SK-N-SH (cell line): Measurements from ENCODE around the gene JMJD4. TPM values are rescaled to one million over a fixed set of nuclear protein-coding genes. Genes with fewer than 3 reads are reported as not detected.

Source experiments
- CTCF ChIA-PET: fragments of 300-600, 350-600 bp; formaldehyde crosslinking; extraction: SDS; loops from one replicate; lab custom pipeline; 2021; lab: Yijun Ruan, JAX
- POLR2A ChIA-PET: fragments of 350-600 bp; sonication (Branson Sonifier 250); formaldehyde crosslinking; extraction: SDS; loops from one replicate; lab custom pipeline; 2020; ENCODE audit warnings: antibody characterized with exemption, inconsistent platforms; lab: Yijun Ruan, JAX
- DNase-seq: peaks from one replicate; pipeline ENCODE4 v3.0.0; 2012
- H2AFZ ChIP-seq: fragments of 200-600 bp; sonication (generic); 2 replicates; pipeline ENCODE4 v1.8.1; 2016; ENCODE audit warnings: antibody characterized with exemption, mild to moderate bottlenecking, low read depth
- H3F3A ChIP-seq: fragments of 200-600 bp; sonication (generic); replicated peaks from 2 replicates; pipeline ENCODE3; 2016; ENCODE audit warnings: antibody characterized with exemption, mild to moderate bottlenecking; ENCODE audit not compliant: insufficient read depth
- H3K27ac ChIP-seq, 2 experiments: fragments of 200-500 bp in 1 of 2; fragments of 200-600 bp in 1 of 2; sonication (Bioruptor generic) in 1 of 2; sonication (generic), shearing (Covaris generic) in 1 of 2; 2 replicates each; pipeline versions ENCODE4 v1.5.1 to v1.6.1; 2014 to 2016; ENCODE audit warnings: low read depth in 2 of 2, inconsistent platforms in 1 of 2, low read length in 1 of 2, mild to moderate bottlenecking in 1 of 2, mixed read lengths in 1 of 2
- H3K27me3 ChIP-seq: fragments of 200-600 bp; sonication (generic), shearing (Covaris generic); 2 replicates; pipeline ENCODE4 v1.6.1; 2016; ENCODE audit warnings: mixed run types; ENCODE audit not compliant: insufficient read depth
- H3K36me3 ChIP-seq, 2 experiments: fragments of 200-500 bp in 1 of 2; fragments of 200-600 bp in 1 of 2; sonication (Bioruptor generic) in 1 of 2; sonication (generic) in 1 of 2; replicated peaks in 1 of 2; 2 replicates each; pipeline versions ENCODE3 to v1.5.1; 2014 to 2016; ENCODE audit warnings: low read length in 1 of 2, mild to moderate bottlenecking in 1 of 2; ENCODE audit not compliant: insufficient read depth in 2 of 2, control insufficient read depth in 1 of 2
- H3K4me1 ChIP-seq, 2 experiments: fragments of 200-500 bp in 1 of 2; fragments of 200-600 bp in 1 of 2; sonication (Bioruptor generic) in 1 of 2; sonication (generic), shearing (Covaris generic) in 1 of 2; 2 replicates each; pipeline versions ENCODE4 v1.5.1 to v1.6.1; 2014 to 2016; ENCODE audit warnings: low read depth in 1 of 2, low read length in 1 of 2, mixed run types in 1 of 2; ENCODE audit not compliant: insufficient read depth in 2 of 2, control insufficient read depth in 1 of 2
- H3K4me2 ChIP-seq: fragments of 200-600 bp; sonication (generic), shearing (Covaris generic); 2 replicates; pipeline ENCODE4 v1.6.1; 2017; ENCODE audit warnings: mixed run types
- H3K4me3 ChIP-seq, 2 experiments: fragments of 200-500 bp in 1 of 2; fragments of 200-600 bp in 1 of 2; sonication (Bioruptor generic) in 1 of 2; sonication (generic), shearing (Covaris generic) in 1 of 2; 2 replicates each; pipeline versions ENCODE4 v1.5.1 to v1.8.1; 2014 to 2016; ENCODE audit warnings: low read depth in 2 of 2, inconsistent platforms in 1 of 2, low read length in 1 of 2, mild to moderate bottlenecking in 1 of 2, mixed read lengths in 1 of 2, moderate library complexity in 1 of 2
- H3K79me2 ChIP-seq: fragments of 200-600 bp; sonication (generic); 2 replicates; pipeline ENCODE4 v1.8.1; 2017; ENCODE audit warnings: mild to moderate bottlenecking; ENCODE audit not compliant: insufficient read depth
- H3K9ac ChIP-seq: fragments of 200-600 bp; sonication (generic); 2 replicates; pipeline ENCODE4 v1.6.1; 2017; ENCODE audit warnings: mixed run types
- H3K9me2 ChIP-seq: fragments of 200-600 bp; sonication (generic); 2 replicates; pipeline ENCODE4 v1.6.1; 2017; ENCODE audit warnings: mixed run types
- H3K9me3 ChIP-seq: fragments of 200-600 bp; sonication (generic); 2 replicates; pipeline ENCODE4 v1.6.1; 2017; ENCODE audit warnings: mixed run types, mild to moderate bottlenecking, moderate library complexity
- H4K20me1 ChIP-seq: fragments of 200-600 bp; sonication (generic); 2 replicates; pipeline ENCODE4 v1.6.1; 2017; ENCODE audit warnings: mild to moderate bottlenecking, mixed run types; ENCODE audit not compliant: insufficient read depth
- CTCF ChIP-seq: fragments of 200-600 bp; sonication (generic); IDR thresholded peaks from 2 replicates; pipeline ENCODE4 v1.6.1; 2017; ENCODE audit warnings: antibody characterized with exemption, mild to moderate bottlenecking, moderate library complexity
- EP300 ChIP-seq, 2 experiments: IDR thresholded peaks; 2 replicates each; pipeline versions ENCODE4 v1.4.0 to v1.6.1; 2012; ENCODE audit warnings: borderline replicate concordance in 1 of 2, low read depth in 1 of 2, low read length in 1 of 2
- EZH2phosphoT487 ChIP-seq: fragments of 200-600 bp; sonication (generic); IDR thresholded peaks from 2 replicates; pipeline ENCODE4 v1.6.1; 2017; ENCODE audit warnings: low read depth, mixed run types, mild to moderate bottlenecking, antibody characterized with exemption, moderate library complexity, borderline replicate concordance
- FOXJ3 ChIP-seq: sonication (generic); formaldehyde crosslinking; IDR thresholded peaks from 2 replicates; pipeline ENCODE4 v1.5.1; 2020; ENCODE audit warnings: mild to moderate bottlenecking, missing genetic modification reagents
- GABPA ChIP-seq: IDR thresholded peaks from 2 replicates; pipeline ENCODE4 v1.4.0; 2012; ENCODE audit warnings: low read depth, mild to moderate bottlenecking
- GATA2 ChIP-seq: sonication (generic); formaldehyde crosslinking; IDR thresholded peaks from 2 replicates; pipeline ENCODE4 v1.5.0; 2020; ENCODE audit warnings: mild to moderate bottlenecking, missing genetic modification reagents
- JUND ChIP-seq: IDR thresholded peaks from 2 replicates; pipeline ENCODE4 v1.4.0; 2012
- NFIC ChIP-seq: IDR thresholded peaks from 2 replicates; pipeline ENCODE4 v1.4.0; 2012; ENCODE audit warnings: borderline replicate concordance
- NRF1 ChIP-seq: IDR thresholded peaks from 2 replicates; pipeline ENCODE4 v1.6.1; 2012; ENCODE audit warnings: low read depth, mild to moderate bottlenecking, low read length
- RAD21 ChIP-seq: IDR thresholded peaks from 2 replicates; pipeline ENCODE4 v1.6.1; 2012; ENCODE audit warnings: mild to moderate bottlenecking, low read length
- RFX5 ChIP-seq: IDR thresholded peaks from 2 replicates; pipeline ENCODE4 v1.6.1; 2012; ENCODE audit warnings: mild to moderate bottlenecking, improper control_type of control experiment, low read length
- RXRA ChIP-seq: IDR thresholded peaks from 2 replicates; pipeline ENCODE4 v1.4.0; 2012; ENCODE audit warnings: low read depth, mild to moderate bottlenecking, borderline replicate concordance
- TAF1 ChIP-seq: IDR thresholded peaks from 2 replicates; pipeline ENCODE4 v1.6.1; 2012; ENCODE audit warnings: low read depth, mild to moderate bottlenecking, low read length, moderate library complexity, borderline replicate concordance
- TCF12 ChIP-seq: IDR thresholded peaks from 2 replicates; pipeline ENCODE4 v1.4.0; 2012
- USF2 ChIP-seq: fragments of 150-350 bp; IDR thresholded peaks from 2 replicates; pipeline ENCODE4 v1.6.1; 2017; ENCODE audit warnings: antibody characterized with exemption, low read length, low read depth, borderline replicate concordance
- YY1 ChIP-seq: IDR thresholded peaks from 2 replicates; pipeline ENCODE4 v1.4.0; 2012; ENCODE audit warnings: low read depth, mild to moderate bottlenecking
- WGBS: methylation state at CpG from one replicate; pipeline ENCODE4 v1.1.6; 2017; ENCODE audit warnings: low lambda C conversion rate; 5-methylcytosine and 5-hydroxymethylcytosine counted together
- polyA plus RNA-seq, 3 experiments: library from polyadenylated mRNA; depleted of rRNA; stranded (reverse); fragments of >200 nt; gene quantifications; 2 replicates each; pipeline ENCODE4 v1.2.3, GENCODE V29; 2012

The JMJD4 gene
- polyA plus RNA-seq, 1 of the 3 experiments (the other 2 are of a cell fraction), result 15.0 TPM

- no peaks in the 10 kb centered on the region for H3K27me3 ChIP-seq
- no peak overlapping the region for H3K9ac ChIP-seq
- H3K4me1 ChIP-seq, result peaks cover 0 to 8% of the 10 kb centered on the region in 2 experiments; a peak in 1 of 4 replicates
- peaks cover 8% of the 10 kb centered on the region for H4K20me1 ChIP-seq
- no peaks in the 10 kb centered on the region for H3K9me3 ChIP-seq
- no peak overlapping the region for H3K27ac ChIP-seq
- H3K4me2 ChIP-seq, result no peak overlapping the region
- H3K9me2 ChIP-seq, result no peaks in the 10 kb centered on the region
- no peak overlapping the region for H2AFZ ChIP-seq
- ChIA-PET POLR2A (no interaction called here), CTCF (interaction anchor here (0.7 to 0.9 kb wide), 2 partner anchors 12 to 179 kb away, joined by 3 read pairs; no protein-coding TSS in a partner anchor)
- 90% methylated on average over 7 of the region's 7 CpGs for WGBS
- H3F3A ChIP-seq, result no peaks in the 10 kb centered on the region
- no peak for TF ChIP-seq NFIC
- TF ChIP-seq USF2, result no peak
- H3K4me3 ChIP-seq, result no peak overlapping the region
- peaks cover 4 to 41% of the 10 kb centered on the region in 2 experiments for H3K36me3 ChIP-seq
- peaks cover 9% of the 10 kb centered on the region for H3K79me2 ChIP-seq
- no peak for DNase-seq
Measured at GRCh38 chr1:227768125-227768439, 33.0 kb upstream of the JMJD4 start.

GRCh38 chr1:227767401-227768124, 32.5 kb upstream of the JMJD4 start:
- no peak for TF ChIP-seq GATA2
- POLR2A ChIA-PET, result no interaction called here
- H3K79me2 ChIP-seq, result peaks cover 12% of the 10 kb centered on the region
- peaks cover 4 to 41% of the 10 kb centered on the region in 2 experiments for H3K36me3 ChIP-seq
- no peak overlapping the region for H3K4me2 ChIP-seq
- H3F3A ChIP-seq, result no peaks in the 10 kb centered on the region
- peaks cover 13% of the 10 kb centered on the region for H4K20me1 ChIP-seq
- peaks cover 3 to 12% of the 10 kb centered on the region in 2 experiments; a peak in 2 of 4 replicates for H3K4me1 ChIP-seq
- CTCF ChIA-PET, result interaction anchor here (0.7 to 1.2 kb wide), 2 partner anchors 12 to 178 kb away, joined by 3 read pairs; no protein-coding TSS in a partner anchor
- H2AFZ ChIP-seq, result no peak overlapping the region
- WGBS, result 95% methylated on average over 6 of the region's 6 CpGs
- H3K27ac ChIP-seq, result no peak overlapping the region
- no peak overlapping the region for H3K4me3 ChIP-seq
- H3K9me3 ChIP-seq, result no peaks in the 10 kb centered on the region
- DNase-seq, result no peak
- H3K27me3 ChIP-seq, result no peaks in the 10 kb centered on the region
- no peaks in the 10 kb centered on the region for H3K9me2 ChIP-seq
- no peak overlapping the region for H3K9ac ChIP-seq

- TF ChIP-seq YY1 (no peak), FOXJ3 (CRISPR knock-in tag) (no peak), NRF1 (no peak), JUND (no peak), EP300 (IDR thresholded peaks at IDR 0.05; ENCODE audit: borderline replicate concordance in 1 of 2, low read depth in 1 of 2, low read length in 1 of 2) (no peak), RXRA (no peak), GABPA (no peak), EZH2phosphoT487 (no peak), CTCF (no peak), TCF12 (no peak), GATA2 (no peak), TAF1 (no peak), RAD21 (no peak), RFX5 (no peak)
- Histone ChIP-seq H3K27me3 (no peaks in the 10 kb centered on the region), H3F3A (no peaks in the 10 kb centered on the region), H3K79me2 (peaks cover 20% of the 10 kb centered on the region), H2AFZ (no peak overlapping the region), H3K4me2 (no peak overlapping the region), H3K36me3 (peaks cover 4 to 44% of the 10 kb centered on the region in 2 experiments), H4K20me1 (peaks cover 20% of the 10 kb centered on the region), H3K27ac (no peak overlapping the region), H3K4me1 (peaks cover 4 to 15% of the 10 kb centered on the region in 2 experiments; a peak in 2 of 4 replicates), H3K4me3 (no peak overlapping the region), H3K9me3 (no peaks in the 10 kb centered on the region), H3K9ac (no peak overlapping the region), H3K9me2 (no peaks in the 10 kb centered on the region)
- ChIA-PET POLR2A (no interaction called here), CTCF (interaction anchor here (1.1 to 1.2 kb wide), 2 partner anchors 179 to 237 kb away, joined by 3 read pairs; no protein-coding TSS in a partner anchor)
- WGBS, result 92% methylated on average over 13 of the region's 19 CpGs
- DNase-seq, result no peak
Measured at GRCh38 chr1:227766653-227767277, 31.7 kb upstream of the JMJD4 start.
